Occipital lobe (tissue), 2 donors: ENCODE data around the gene PRPSAP1. TPM values are rescaled to one million over a fixed set of nuclear protein-coding genes. Genes with fewer than 3 reads are reported as not detected.
"Not testable (repeated sequence)": the region's sequence is repeated elsewhere in the genome, so short reads cannot be mapped to it uniquely, and the experiment has no call there.

ENCODE experiments used
- DNase-seq: peaks from one replicate; lab custom pipeline; 2025; lab: John Stamatoyannopoulos, UW
- total RNA-seq: library from RNA; depleted of rRNA; stranded (reverse); fragments of >200 nt; gene quantifications from one replicate; pipeline ENCODE4 v1.2.3, GENCODE V29; 2014

PRPSAP1 gene
- total RNA-seq, 1 donor from 2014 or later = 44.6 TPM

- DNase-seq = no peak
These were observed 26.0 kb downstream of the PRPSAP1 start for GRCh38 chr17:76327696-76328095.

- DNase-seq = no peak
These were observed 27.4 kb downstream of the PRPSAP1 start for GRCh38 chr17:76326306-76326705.

GRCh38 chr17:76318586-76318985 lies 35.1 kb downstream of the PRPSAP1 start:
- no peak for DNase-seq

GRCh38 chr17:76317535-76317934 lies 36.2 kb downstream of the PRPSAP1 start:
- DNase-seq = no peak

- DNase-seq = no peak
These were observed 39.1 kb downstream of the PRPSAP1 start for GRCh38 chr17:76314392-76315227.

- DNase-seq = no peak
These were observed 41.0 kb downstream of the PRPSAP1 start for GRCh38 chr17:76312735-76313134.

- no peak for DNase-seq
These were observed 44.3 kb downstream of the PRPSAP1 start for GRCh38 chr17:76309461-76309860.

GRCh38 chr17:76307966-76308338 lies 45.8 kb downstream of the PRPSAP1 start, which contains the start of gene QRICH2:
Gene QRICH2 (minus strand): TSS chr17:76308276. CDS start chr17:76307998, 278 bp downstream.
- no peak for DNase-seq

- no peak for DNase-seq
These were observed 46.3 kb downstream of the PRPSAP1 start for GRCh38 chr17:76307299-76307965.

GRCh38 chr17:76305135-76305454 lies 48.6 kb downstream of the PRPSAP1 start:
- not testable (repeated sequence) for DNase-seq

GRCh38 chr17:76304226-76305134 lies 49.2 kb downstream of the PRPSAP1 start:
- DNase-seq = no peak

- DNase-seq = no peak
These were observed 56.3 kb downstream of the PRPSAP1 start for GRCh38 chr17:76297436-76297835.

- DNase-seq = no peak
These were observed 56.8 kb downstream of the PRPSAP1 start for GRCh38 chr17:76296889-76297288.

GRCh38 chr17:76296186-76296585 lies 57.5 kb downstream of the PRPSAP1 start:
- no peak for DNase-seq

- DNase-seq = no peak
These were observed 60.6 kb downstream of the PRPSAP1 start for GRCh38 chr17:76293106-76293505.

GRCh38 chr17:76292567-76292966 lies 61.1 kb downstream of the PRPSAP1 start:
- DNase-seq = no peak

- DNase-seq = no peak
These were observed 71.9 kb downstream of the PRPSAP1 start for GRCh38 chr17:76281573-76282371.

GRCh38 chr17:76280650-76281049 lies 73.1 kb downstream of the PRPSAP1 start:
- DNase-seq = no peak

- no peak for DNase-seq
These were observed 73.9 kb downstream of the PRPSAP1 start for GRCh38 chr17:76279742-76280287.

GRCh38 chr17:76278952-76279741 lies 74.6 kb downstream of the PRPSAP1 start:
- peak; percentile 41 for DNase-seq
